Stimulated activated CD8-positive, alpha-beta memory T cell treated with anti-CD3 and anti-CD28 coated beads, Interleukin-7, amount 100 ng/mL, for 1 hour (primary cell): ENCODE data around the gene BTBD6.

Source experiments
- DNase-seq, 2 donors: peaks; one replicate each; pipeline ENCODE4 v3.0.0-alpha.2; 2020; ENCODE audit warnings: low read depth in 2 of 2

Gene BTBD6

GRCh38 chr14:105211086-105211757, 37.1 kb upstream of the BTBD6 start:
- DNase-seq, result no peak

GRCh38 chr14:105211758-105212089, 36.6 kb upstream of the BTBD6 start:
- DNase-seq, result no peak

- no peak for DNase-seq
These were observed 35.6 kb upstream of the BTBD6 start for GRCh38 chr14:105212541-105213300.

- no peak for DNase-seq
These were observed 35.0 kb upstream of the BTBD6 start for GRCh38 chr14:105213361-105213760.

GRCh38 chr14:105214324-105214915, 33.9 kb upstream of the BTBD6 start:
- DNase-seq, result no peak

GRCh38 chr14:105215602-105216001, 32.7 kb upstream of the BTBD6 start:
- no peak for DNase-seq

GRCh38 chr14:105216490-105217247, 31.7 kb upstream of the BTBD6 start:
- DNase-seq, result no peak

GRCh38 chr14:105217774-105218173, 30.6 kb upstream of the BTBD6 start:
- no peak for DNase-seq

GRCh38 chr14:105218611-105219010, 29.7 kb upstream of the BTBD6 start:
- no peak for DNase-seq

- no peak for DNase-seq
These were observed 29.2 kb upstream of the BTBD6 start for GRCh38 chr14:105219043-105219612.

GRCh38 chr14:105219753-105220152, 28.6 kb upstream of the BTBD6 start:
- DNase-seq, result no peak

GRCh38 chr14:105220699-105221597, 27.4 kb upstream of the BTBD6 start:
- no peak for DNase-seq

- no peak for DNase-seq
These were observed 26.6 kb upstream of the BTBD6 start for GRCh38 chr14:105221598-105222178.

GRCh38 chr14:105223260-105223659, 25.1 kb upstream of the BTBD6 start:
- DNase-seq, result no peak

GRCh38 chr14:105223770-105224544, 24.4 kb upstream of the BTBD6 start:
- DNase-seq, result no peak

- no peak for DNase-seq
These were observed 23.3 kb upstream of the BTBD6 start for GRCh38 chr14:105224845-105225570.

GRCh38 chr14:105226198-105226597, 22.1 kb upstream of the BTBD6 start:
- no peak for DNase-seq

- DNase-seq, result no peak
These were observed 21.0 kb upstream of the BTBD6 start for GRCh38 chr14:105227346-105227745.

GRCh38 chr14:105228562-105228961, 19.8 kb upstream of the BTBD6 start:
- no peak for DNase-seq
